Endothelial cell of umbilical vein (primary cell): ENCODE measurements around the gene CXorf38. TPM values are rescaled to one million over a fixed set of nuclear protein-coding genes. Genes with fewer than 3 reads are reported as not detected.

Experiments
- BruUV-seq: library from RNA; stranded (reverse); fragments of 400-500 nt; replicated peaks from 2 replicates; lab custom pipeline; 2021; lab: Mats Ljungman, UMichigan
- CTCF ChIA-PET: fragments of 300-600, 350-600 bp; sonication (Branson Sonifier 250); formaldehyde crosslinking; loops from one replicate; lab custom pipeline; 2021; ENCODE audit warnings: antibody characterized with exemption, inconsistent platforms; lab: Charles Lee
- POLR2A ChIA-PET: fragments of 300-600, 350-600 bp; sonication (Branson Sonifier 250); formaldehyde crosslinking; loops from one replicate; lab custom pipeline; 2021; ENCODE audit warnings: antibody characterized with exemption, inconsistent platforms; lab: Charles Lee
- DNase-seq: peaks from one replicate; pipeline ENCODE4 v3.0.0-alpha.2; 2011; ENCODE audit warnings: low read depth, low spot score
- FAIRE-seq: peaks from 2 replicates; lab custom pipeline; 2011; peaks lifted over from hg19 to GRCh38; lab: Jason Lieb, UNC
- H2AFZ ChIP-seq: 2 replicates; pipeline ENCODE4 v1.6.0; 2012; ENCODE audit warnings: low read depth, low read length, control low read depth, inconsistent platforms
- H3K27ac ChIP-seq: 2 replicates; pipeline ENCODE4 v1.5.1; 2011; ENCODE audit warnings: low read depth, mild to moderate bottlenecking, control low read depth, low read length, moderate library complexity; ENCODE audit not compliant: insufficient read depth
- H3K27me3 ChIP-seq, 2 experiments: 2 replicates each; pipeline versions ENCODE4 v1.6.0 to v1.6.1; 2011; ENCODE audit warnings: low read length in 2 of 2, mixed read lengths in 1 of 2; ENCODE audit not compliant: control insufficient read depth in 2 of 2, insufficient read depth in 2 of 2
- H3K36me3 ChIP-seq, 2 experiments: 2 replicates in 1 of 2; 3 replicates in 1 of 2; pipeline ENCODE4 v1.5.1; 2011; ENCODE audit warnings: low read length in 2 of 2, mild to moderate bottlenecking in 1 of 2, moderate library complexity in 1 of 2; ENCODE audit not compliant: control insufficient read depth in 2 of 2, insufficient read depth in 2 of 2; ENCODE audit errors: extremely low read depth in 1 of 2
- H3K4me1 ChIP-seq: 3 replicates; pipeline ENCODE4 v1.5.1; 2011; ENCODE audit warnings: mild to moderate bottlenecking, low read length; ENCODE audit not compliant: control insufficient read depth, insufficient read depth; ENCODE audit errors: extremely low read depth
- H3K4me2 ChIP-seq: 2 replicates; pipeline ENCODE4 v1.6.1; 2011; ENCODE audit warnings: low read length, control low read depth, mixed read lengths; ENCODE audit not compliant: insufficient read depth
- H3K4me3 ChIP-seq, 3 experiments: fragments of 200-600 bp in 1 of 3; sonication (generic), shearing (Covaris generic) in 1 of 3; replicated peaks in 1 of 3; 2 replicates each; pipeline ENCODE4 v1.5.1; 2011 to 2016; ENCODE audit warnings: control low read depth in 3 of 3, low read length in 3 of 3, mild to moderate bottlenecking in 2 of 3, inconsistent platforms in 1 of 3, low read depth in 1 of 3, moderate library complexity in 1 of 3; ENCODE audit not compliant: insufficient read depth in 1 of 3
- H3K79me2 ChIP-seq: 2 replicates; pipeline ENCODE4 v1.6.0; 2012; ENCODE audit warnings: low read length, inconsistent platforms; ENCODE audit not compliant: control insufficient read depth, insufficient read depth
- H3K9ac ChIP-seq: replicated peaks from 2 replicates; pipeline ENCODE3; 2011; ENCODE audit warnings: low read length, control low read depth; ENCODE audit not compliant: insufficient read depth; ENCODE audit errors: extremely low read depth
- H3K9me1 ChIP-seq: replicated peaks from 3 replicates; pipeline ENCODE4 v1.6.0; 2011; ENCODE audit warnings: mild to moderate bottlenecking, low read length; ENCODE audit not compliant: control insufficient read depth, insufficient read depth; ENCODE audit errors: extremely low read depth
- H3K9me3 ChIP-seq: replicated peaks from 2 replicates; pipeline ENCODE4 v1.5.1; 2012; ENCODE audit warnings: low read length, inconsistent platforms; ENCODE audit not compliant: control insufficient read depth, insufficient read depth
- H4K20me1 ChIP-seq: replicated peaks from 2 replicates; pipeline ENCODE3; 2011; ENCODE audit warnings: mild to moderate bottlenecking, low read length; ENCODE audit not compliant: control insufficient read depth, insufficient read depth; ENCODE audit errors: extremely low read depth
- CTCF ChIP-seq, 2 donors: IDR thresholded peaks; 1 replicate in 1 of 2; 2 replicates in 1 of 2; pipeline ENCODE4 v1.5.1; 2011; ENCODE audit warnings: low read length in 2 of 2, mild to moderate bottlenecking in 2 of 2, moderate library complexity in 2 of 2, control low read depth in 1 of 2, inconsistent platforms in 1 of 2, low read depth in 1 of 2; ENCODE audit not compliant: insufficient read depth in 1 of 2; ENCODE audit errors: extremely low read depth in 1 of 2
- EZH2 ChIP-seq: IDR thresholded peaks from 2 replicates; pipeline ENCODE4 v1.6.1; 2012; ENCODE audit warnings: borderline replicate concordance, low read depth, mild to moderate bottlenecking, moderate library complexity, low read length, inconsistent platforms; ENCODE audit not compliant: severe bottlenecking
- FOS ChIP-seq: IDR thresholded peaks from 2 replicates; pipeline ENCODE4 v1.6.1; 2011; ENCODE audit warnings: mild to moderate bottlenecking, low read length, moderate library complexity, borderline replicate concordance; ENCODE audit not compliant: insufficient read depth
- GATA2 ChIP-seq: IDR thresholded peaks from 2 replicates; pipeline ENCODE4 v1.7.0; 2011; ENCODE audit warnings: low read depth, mild to moderate bottlenecking, moderate library complexity, mixed read lengths, low read length; ENCODE audit not compliant: insufficient read length, insufficient read depth
- JUN ChIP-seq: IDR thresholded peaks from 2 replicates; pipeline ENCODE4 v1.6.1; 2011; ENCODE audit warnings: borderline replicate concordance, low read depth; ENCODE audit not compliant: insufficient read length, insufficient read depth
- MAX ChIP-seq: IDR thresholded peaks from 2 replicates; pipeline ENCODE4 v1.6.1; 2011; ENCODE audit not compliant: insufficient read depth, insufficient read length
- MYC ChIP-seq: IDR thresholded peaks from one replicate; pipeline ENCODE4 v1.6.1; 2011; ENCODE audit warnings: mild to moderate bottlenecking, low read depth, low read length
- POLR2A ChIP-seq: IDR thresholded peaks from 2 replicates; pipeline ENCODE4 v1.6.1; 2012; ENCODE audit warnings: low read depth, mild to moderate bottlenecking, control low read depth, low read length
- POLR2AphosphoS5 ChIP-seq: IDR thresholded peaks from 2 replicates; pipeline ENCODE4 v1.6.1; 2012; ENCODE audit warnings: low read depth, mild to moderate bottlenecking, control low read depth, low read length, moderate library complexity; ENCODE audit not compliant: insufficient read depth
- dilution Hi-C: fragments of 300-500 bp; cut with MboI; formaldehyde crosslinking; loops from one replicate; pipeline ENCODE4 v1.15.0; 2019; ENCODE audit warnings: low sequenced_read_pairs; ENCODE audit not compliant: extremely low pct_ligation_motif_present
- intact Hi-C: fragments of 100-400 bp; cut with micrococcal nuclease; formaldehyde crosslinking; loops from one replicate; pipeline ENCODE4 v1.10.0; 2022
- polyA plus RNA-seq, 4 experiments: library from polyadenylated mRNA; depleted of rRNA in 3 of 4; stranded (reverse) in 3 of 4; unstranded in 1 of 4; fragments of >200 nt; gene quantifications; 2 replicates each; pipeline versions ENCODE4 v1.2.1 to v1.2.3, GENCODE V29; 2011 to 2012; ENCODE audit warnings: missing spikeins in 1 of 4
- total RNA-seq: library from RNA; stranded (reverse); gene quantifications from 2 replicates; pipeline ENCODE4 v1.2.3, GENCODE V29; 2021

Gene CXorf38
- total and polyA plus RNA-seq, 2 donors (not counting 3 experiments of a cell fraction or from before 2014, with no cell fraction given) = 5.9 to 12.4 TPM

GRCh38 chrX:40581336-40581920, 65.9 kb downstream of the CXorf38 start:
- H3K27ac ChIP-seq = peak overlapping the region; percentile 19
- no peaks in the 10 kb centered on the region for H4K20me1 ChIP-seq
- peak; percentile 71 for FAIRE-seq
- dilution Hi-C loops = no loop called here
- TF ChIP-seq GATA2 = no peak
- TF ChIP-seq EZH2 = no peak
- TF ChIP-seq FOS = no peak
- H3K9me1 ChIP-seq = no peaks in the 10 kb centered on the region
- no peaks in the 10 kb centered on the region for H3K9me3 ChIP-seq
- DNase-seq = peak; percentile 13
- H3K4me2 ChIP-seq = peak overlapping the region; percentile 86
- H3K27me3 ChIP-seq = no peaks in the 10 kb centered on the region
- ChIA-PET POLR2A (interaction anchor here (0.6 kb wide), 1 partner anchor 14 kb away, joined by 3 read pairs; no protein-coding TSS in a partner anchor), CTCF (interaction anchor here (1.1 to 1.9 kb wide), 2 partner anchors 14 to 37 kb away, joined by 3 to 12 read pairs; no protein-coding TSS in a partner anchor)
- H3K36me3 ChIP-seq = no peaks in the 10 kb centered on the region
- H3K9ac ChIP-seq = peak overlapping the region; percentile 73
- peak overlapping the region; percentile 64 for H2AFZ ChIP-seq
- intact Hi-C loops = loop anchor here (2.0 kb wide), 1 partner anchor 63 kb away; no protein-coding TSS in a partner anchor
- H3K79me2 ChIP-seq = peaks cover 29% of the 10 kb centered on the region
- no TSS peak for BruUV-seq
- H3K4me3 ChIP-seq = peak overlapping the region; percentile 48 to 72 (median 67)
- H3K4me1 ChIP-seq = peaks cover 10% of the 10 kb centered on the region

- DNase-seq (peak; percentile 94), FAIRE-seq (peak; percentile 96)
- H3K4me2 ChIP-seq = peak within 1 kb of the TSS; percentile 86
- ChIA-PET CTCF (interaction anchor here (1.1 to 1.9 kb wide), 2 partner anchors 13 to 37 kb away, joined by 3 to 12 read pairs; no protein-coding TSS in a partner anchor), POLR2A (interaction anchor here (0.6 kb wide), 1 partner anchor 14 kb away, joined by 3 read pairs; no protein-coding TSS in a partner anchor)
- peak within 1 kb of the TSS; percentile 73 for H3K9ac ChIP-seq
- no peak for TF ChIP-seq JUN
- TF ChIP-seq FOS = no peak
- no peak for TF ChIP-seq MAX
- TF ChIP-seq EZH2 = no peak
- TF ChIP-seq MYC = no peak
- no peak for TF ChIP-seq CTCF (IDR thresholded peaks at IDR 0.05; ENCODE audit: extremely low read depth in 1 of 2, insufficient read depth in 1 of 2, low read depth in 1 of 2, low read length in 2 of 2)
- TF ChIP-seq POLR2AphosphoS5 = no peak
- TF ChIP-seq GATA2 = no peak
- TF ChIP-seq POLR2A = no peak
- no peaks in the 10 kb centered on the region for H4K20me1 ChIP-seq
- H3K9me3 ChIP-seq = no peaks in the 10 kb centered on the region
- BruUV-seq = no TSS peak
- peak within 1 kb of the TSS; percentile 64 for H2AFZ ChIP-seq
- H3K79me2 ChIP-seq = peaks cover 25% of the 10 kb centered on the region
- peak within 1 kb of the TSS; percentile 48 to 72 (median 67) for H3K4me3 ChIP-seq
- peak within 1 kb of the TSS; percentile 19 for H3K27ac ChIP-seq
- H3K36me3 ChIP-seq = no peaks in the 10 kb centered on the region
- intact Hi-C loops = loop anchor here (2.0 kb wide), 1 partner anchor 64 kb away; no protein-coding TSS in a partner anchor
- dilution Hi-C loops = no loop called here
- no peaks in the 10 kb centered on the region for H3K27me3 ChIP-seq
- H3K4me1 ChIP-seq = peaks cover 10% of the 10 kb centered on the region
- H3K9me1 ChIP-seq = no peaks in the 10 kb centered on the region
These were observed 66.6 kb downstream of the CXorf38 start, which contains the start of gene ATP6AP2 for GRCh38 chrX:40580537-40581335. Gene ATP6AP2 (plus strand): TSS chrX:40580970. CDS start chrX:40581066, 96 bp downstream.
